ENCODE measurements around the gene DOK7. TPM values are rescaled to one million over a fixed set of nuclear protein-coding genes. Genes with fewer than 3 reads are reported as not detected.

DOK7 gene
- total RNA-seq, 1 donor from 2014 or later, result 0.36 TPM

DNA sequence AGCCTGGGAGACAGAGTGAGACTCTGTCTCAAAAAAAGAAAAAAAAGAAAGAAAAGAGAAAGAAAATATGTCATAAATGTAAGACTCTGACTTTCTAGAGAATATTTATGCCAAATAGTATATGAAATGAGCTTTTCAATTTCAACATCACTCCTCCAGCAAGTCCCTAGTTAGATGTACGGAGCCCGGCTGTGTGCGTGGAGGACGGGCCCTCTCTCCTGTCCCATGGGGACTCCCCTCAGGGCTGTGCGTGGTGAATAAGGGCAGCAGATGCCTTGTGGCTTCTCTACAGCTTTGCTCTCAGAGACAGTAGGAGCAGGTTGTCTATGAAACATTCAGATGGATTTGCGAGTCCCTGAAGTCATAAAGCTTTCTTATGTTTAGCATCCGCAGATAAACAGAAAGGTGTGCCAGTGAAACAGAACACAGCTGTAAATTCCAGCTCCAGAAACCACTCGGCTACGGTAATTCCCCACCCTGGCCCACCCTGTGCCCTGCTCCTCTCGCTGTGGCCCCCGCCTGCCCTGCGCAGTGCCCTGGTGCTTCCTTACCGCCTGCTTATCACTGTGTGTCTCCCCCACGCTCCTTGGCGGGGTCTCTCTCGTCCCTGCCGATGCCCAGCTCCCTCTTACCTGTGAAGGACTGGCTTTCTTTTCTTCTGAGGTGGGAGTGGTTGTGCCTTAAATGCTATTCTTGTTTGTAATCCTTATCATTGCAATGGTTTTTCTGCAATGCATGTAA, 35.2 kb upstream of the DOK7 start:
- no peak for ATAC-seq

DNA sequence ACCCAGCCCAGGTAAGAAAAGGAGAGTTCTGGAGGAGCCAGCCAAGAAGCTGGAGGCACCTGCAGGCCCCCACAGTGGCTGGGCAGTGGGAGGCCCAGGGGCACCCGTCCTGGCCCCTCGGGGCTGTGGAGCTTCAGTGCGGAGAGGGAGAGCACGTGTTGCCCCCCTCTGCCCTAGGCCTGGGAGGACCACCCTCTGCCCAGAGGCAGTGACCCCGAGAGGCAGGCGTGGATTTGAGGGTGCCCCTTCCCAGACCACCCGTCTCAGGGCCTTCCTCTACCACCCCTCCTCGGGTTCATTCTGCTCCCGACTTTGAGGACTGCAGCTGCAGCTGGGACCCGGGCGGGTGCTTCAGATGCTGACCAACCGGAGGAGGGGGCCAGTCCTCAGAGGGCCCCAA, 33.5 kb upstream of the DOK7 start:
- ATAC-seq, result no peak

DNA sequence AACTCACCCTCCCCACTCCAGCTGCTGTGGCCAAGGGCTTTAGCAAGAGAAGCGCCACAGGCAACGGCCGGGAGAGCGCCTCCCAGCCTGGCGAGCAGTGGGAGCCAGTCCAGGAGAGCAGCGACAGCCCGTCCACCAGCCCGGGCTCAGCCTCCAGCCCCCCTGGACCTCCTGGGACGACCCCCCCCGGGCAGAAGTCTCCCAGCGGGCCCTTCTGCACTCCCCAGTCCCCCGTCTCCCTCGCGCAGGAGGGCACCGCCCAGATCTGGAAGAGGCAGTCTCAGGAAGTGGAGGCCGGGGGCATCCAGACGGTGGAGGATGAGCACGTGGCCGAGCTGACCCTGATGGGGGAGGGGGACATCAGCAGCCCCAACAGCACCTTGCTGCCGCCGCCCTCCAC, 32.6 kb upstream of the DOK7 start:
- no peak for ATAC-seq

DNA sequence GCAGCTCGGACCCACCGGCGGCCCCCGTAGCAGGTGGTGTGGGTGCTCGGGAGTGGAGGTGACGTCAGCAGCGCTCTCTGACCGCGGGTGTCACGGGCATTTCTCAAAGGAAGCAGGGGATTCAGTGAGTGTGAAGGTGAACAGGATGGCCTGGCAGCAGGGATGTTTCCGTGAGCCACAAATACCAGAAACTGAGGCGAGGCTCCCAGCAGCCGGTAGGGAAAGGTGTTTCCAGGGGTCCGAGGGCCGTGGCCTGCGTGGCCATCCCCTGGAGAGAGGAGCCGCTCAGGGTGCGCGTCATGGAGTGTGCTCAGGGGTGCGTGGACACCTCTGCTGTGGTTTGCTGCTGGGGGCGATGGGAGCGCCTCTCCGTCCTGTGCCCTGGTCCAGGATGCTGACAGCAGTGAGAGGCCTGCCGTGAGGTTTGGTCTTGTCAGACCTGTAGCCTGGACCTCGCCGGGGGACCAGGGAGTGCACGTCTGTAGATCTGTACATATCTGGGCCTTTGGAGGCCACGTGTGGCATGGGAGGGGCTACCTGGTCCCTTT, 31.6 kb upstream of the DOK7 start:
- ATAC-seq, result no peak

DNA sequence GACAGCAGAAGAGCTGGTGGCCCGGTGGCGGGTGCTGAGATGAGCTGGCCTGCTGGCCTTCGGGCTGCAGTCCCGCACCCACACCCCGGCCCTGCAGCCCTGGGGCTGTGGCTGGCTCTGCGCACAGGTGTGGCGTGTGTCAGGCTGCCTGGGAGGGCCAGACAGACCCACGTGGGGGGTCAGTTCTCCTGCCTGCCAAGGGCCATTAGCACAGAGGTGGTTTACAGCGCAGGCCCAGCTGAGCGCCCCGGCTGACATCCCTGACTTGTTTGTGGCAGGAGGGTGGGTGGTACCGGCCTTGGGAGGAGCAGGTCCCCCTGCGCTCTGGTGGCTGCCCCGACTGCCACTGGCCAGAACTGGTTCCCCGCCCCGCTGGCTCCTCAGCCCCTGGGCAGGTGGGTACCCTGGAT, 30.7 kb upstream of the DOK7 start:
- ATAC-seq, result no peak

DNA sequence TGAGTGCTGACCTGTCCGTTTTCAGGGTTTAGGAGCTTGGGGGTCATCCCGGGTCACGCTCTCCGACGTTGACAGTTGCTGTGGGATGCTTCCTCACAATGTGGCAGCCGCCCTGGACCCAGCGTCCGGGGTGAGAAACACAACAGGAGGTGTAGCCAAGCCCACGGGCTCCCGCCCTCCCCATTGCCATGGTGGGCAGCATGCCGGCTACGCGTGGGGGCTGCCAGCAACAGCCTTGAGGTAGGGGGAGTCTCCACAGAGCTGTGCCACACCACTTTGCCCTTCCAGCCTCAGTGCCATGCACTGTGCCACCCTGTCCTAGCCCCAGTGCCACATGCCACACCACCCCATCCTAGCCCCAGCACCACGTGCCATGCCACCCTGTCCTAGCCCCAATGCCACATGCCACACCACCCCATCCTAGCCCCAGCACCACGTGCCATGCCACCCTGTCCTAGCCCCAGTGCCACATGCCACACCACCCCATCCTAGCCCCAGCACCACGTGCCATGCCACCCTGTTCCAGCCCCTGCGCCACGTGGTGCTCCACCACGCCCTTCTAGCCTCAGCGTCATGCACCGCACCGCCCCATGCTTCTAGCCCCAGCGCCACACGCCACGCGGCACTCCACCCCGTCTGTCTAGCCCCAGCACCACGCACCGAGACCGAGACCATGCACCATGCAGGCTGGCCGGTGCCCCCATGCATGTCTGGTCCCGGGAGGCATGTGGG, 29.8 kb upstream of the DOK7 start:
- no peak for ATAC-seq

DNA sequence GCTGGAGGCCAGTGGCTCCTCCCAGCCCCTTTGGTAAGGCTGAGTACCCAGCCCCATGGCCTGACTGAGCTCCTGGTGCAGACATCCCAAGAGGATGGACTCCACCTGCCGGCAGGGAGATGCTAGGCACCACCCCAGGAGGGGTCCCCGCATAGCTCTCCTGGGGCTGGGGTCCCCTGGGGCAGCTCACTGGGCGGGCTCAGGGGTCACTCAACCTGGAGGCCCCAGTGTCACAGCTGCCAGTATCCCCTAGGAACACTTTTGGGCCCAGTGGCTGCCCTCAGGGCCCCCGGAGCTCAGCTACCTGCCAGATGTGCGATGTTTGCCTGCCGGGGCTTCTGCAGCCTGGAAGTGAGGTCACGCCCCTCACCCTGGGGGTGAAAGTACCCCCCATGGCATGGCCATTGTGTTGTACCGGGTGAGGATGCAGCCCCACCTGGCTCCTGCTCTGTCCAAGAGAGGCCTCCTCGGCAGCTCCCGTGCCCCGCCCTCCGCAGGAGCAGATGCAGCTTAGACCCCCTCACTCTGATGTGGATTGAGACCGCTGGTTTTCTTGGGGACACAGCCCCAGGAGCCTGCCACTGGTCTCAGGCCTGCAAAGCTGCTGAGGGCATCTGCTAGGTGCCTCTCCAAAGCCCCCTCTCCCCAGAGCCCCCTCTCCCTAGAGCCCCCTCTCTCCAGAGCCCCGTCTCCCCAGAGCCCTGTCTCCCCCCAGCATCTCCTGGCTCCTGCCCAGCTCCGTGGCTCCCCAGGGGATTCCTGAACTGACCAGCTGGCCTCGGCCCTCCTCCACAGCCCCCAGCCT, 28.0 kb upstream of the DOK7 start:
- no peak for ATAC-seq

DNA sequence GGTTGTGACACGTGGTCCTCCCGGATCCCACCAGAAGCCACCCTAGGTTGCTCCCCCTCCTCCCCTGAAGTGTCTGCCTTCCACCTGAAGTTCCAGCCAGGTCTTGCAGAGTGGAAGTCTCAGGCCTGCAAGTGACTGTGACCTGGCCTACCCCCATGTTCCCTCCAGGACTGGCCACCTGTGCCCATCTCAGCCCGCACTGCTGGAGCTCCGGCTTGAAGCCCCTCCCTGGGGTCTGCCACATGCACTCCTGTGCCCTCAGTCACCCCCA, 27.5 kb upstream of the DOK7 start:
- ATAC-seq, result no peak

DNA sequence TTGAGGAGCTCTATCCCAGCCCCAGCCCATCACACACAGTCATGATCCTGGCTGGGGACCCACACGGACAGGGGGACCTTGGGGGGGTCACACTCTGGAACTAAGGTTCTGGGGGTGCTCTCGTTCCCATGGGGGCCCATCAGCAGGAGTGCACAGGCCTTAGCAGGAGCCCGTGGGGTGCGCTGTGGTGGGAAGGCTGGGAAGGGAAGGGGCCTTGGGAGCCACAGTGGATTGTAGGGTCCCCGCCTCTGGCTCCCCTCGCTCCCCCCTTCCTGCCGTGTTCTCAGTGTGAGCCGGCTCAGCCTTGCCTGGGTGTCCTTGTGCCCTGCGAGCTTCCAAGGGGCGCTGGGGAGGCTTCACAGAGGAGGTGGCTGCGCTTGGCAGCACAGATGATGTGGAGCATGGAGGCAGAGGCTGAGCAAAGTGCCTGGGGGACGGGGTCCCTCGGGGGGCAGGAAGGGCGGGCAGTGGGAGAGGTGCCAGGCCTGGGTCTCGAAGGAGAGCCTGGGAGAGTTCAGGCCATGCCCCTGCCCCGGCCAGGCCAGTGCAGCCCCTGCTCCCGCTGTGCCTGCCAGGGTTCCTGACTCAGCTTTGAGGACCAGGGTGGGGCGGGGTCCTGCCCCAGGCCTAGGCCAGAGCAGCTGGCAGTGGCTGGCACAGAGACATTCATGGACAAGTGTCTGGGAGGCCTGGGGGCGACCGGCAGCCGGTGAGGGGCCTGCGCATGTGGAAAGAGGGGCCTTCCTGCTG, 26.9 kb upstream of the DOK7 start:
- ATAC-seq, result peak; percentile 47

DNA sequence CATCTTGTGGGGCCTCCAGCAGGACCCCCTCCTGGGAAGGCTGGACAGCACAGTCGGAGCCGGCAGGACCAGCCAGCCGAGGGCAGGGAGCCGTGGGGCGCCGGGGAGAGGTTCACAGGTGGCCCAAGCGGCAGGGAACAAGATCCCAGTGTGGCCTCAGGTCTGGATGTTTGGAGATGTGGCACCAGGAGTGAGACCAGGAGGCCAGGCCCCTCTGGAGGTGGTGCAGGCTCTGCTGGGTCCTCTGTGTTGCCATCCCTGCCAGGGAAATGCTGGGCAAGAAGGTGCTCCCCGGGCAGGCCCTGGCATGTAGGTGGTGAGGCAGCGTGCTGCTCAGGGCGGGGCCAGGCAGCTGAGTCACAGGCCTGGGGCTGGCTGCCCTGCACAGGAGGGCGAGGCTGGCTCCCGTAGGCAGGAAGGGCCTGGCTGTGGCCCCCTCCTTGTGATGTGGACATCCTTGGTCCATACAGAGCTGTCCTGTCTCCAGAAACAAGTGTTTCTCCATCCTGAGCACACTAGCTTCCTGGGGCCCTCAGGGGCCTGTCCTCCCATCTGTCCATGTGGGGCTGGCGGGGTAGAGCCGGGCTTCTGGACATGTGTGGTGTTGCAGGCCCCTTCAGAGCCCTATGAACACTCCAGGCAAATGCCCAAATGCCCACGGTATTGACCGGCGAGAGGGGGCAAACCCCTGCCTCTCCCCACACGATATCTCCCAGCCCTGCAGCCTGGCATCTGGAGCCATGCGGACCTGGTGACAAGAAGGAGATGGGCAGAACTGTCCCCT, 26.1 kb upstream of the DOK7 start:
- ATAC-seq, result peak; percentile 92

DNA sequence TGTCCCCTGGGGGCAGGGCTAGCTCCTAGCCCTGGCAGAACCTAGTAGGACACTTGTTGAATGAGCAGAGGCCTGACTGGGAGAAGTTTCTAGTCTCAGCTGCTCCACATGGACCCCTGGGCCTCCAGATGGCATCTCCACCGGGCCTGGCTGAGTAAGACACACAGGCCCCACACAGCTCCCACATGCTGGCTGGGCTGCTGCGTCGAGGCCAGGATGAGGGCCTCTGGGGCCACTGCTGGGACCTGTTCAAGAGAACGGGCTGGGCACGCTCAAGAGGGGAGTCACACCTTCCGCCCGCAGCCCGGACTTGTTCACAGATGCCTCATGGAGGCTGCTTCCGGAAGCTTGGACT, 25.5 kb upstream of the DOK7 start:
- peak; percentile 60 for ATAC-seq

DNA sequence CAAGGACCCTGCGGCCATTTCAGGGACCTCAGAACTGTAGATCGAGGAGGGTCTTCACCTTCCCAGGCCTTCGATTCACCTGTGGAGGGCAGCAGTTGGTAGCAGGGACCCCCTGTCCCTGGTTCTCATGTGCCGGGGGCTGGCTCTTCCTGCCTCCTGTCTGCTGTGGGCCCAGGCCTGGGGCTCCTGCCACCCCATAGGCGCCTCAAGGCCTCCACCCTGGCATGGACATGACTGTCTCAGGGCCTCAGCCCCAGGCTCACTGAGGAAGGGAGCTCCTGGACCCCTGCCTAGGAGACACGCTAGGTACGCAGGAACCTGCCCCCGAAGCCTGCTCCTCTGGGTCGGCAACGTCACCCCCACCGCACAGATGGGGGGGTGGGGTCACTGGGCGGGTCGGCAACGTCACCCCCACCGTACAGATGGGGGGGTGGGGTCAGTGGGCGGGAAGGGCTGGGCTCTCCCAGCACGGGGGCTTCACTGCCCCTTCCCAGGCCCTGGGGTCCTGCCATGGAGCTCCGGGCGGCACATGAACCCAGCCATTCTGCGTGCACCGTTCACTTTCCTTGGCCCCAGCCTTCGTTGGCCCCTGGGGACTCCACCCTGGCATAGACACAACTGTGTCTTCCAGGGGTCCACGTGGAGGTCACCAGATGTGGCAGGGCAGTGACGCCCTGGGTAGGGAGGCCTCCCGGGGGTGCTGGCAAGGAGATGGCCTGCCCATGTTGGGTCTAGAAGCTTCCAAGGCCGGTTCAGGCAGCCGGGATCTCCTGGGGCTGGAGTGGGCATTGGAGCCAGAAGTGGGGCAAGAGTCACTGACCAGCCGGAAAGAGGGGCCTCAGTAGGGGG, 24.9 kb upstream of the DOK7 start:
- no peak for ATAC-seq

DNA sequence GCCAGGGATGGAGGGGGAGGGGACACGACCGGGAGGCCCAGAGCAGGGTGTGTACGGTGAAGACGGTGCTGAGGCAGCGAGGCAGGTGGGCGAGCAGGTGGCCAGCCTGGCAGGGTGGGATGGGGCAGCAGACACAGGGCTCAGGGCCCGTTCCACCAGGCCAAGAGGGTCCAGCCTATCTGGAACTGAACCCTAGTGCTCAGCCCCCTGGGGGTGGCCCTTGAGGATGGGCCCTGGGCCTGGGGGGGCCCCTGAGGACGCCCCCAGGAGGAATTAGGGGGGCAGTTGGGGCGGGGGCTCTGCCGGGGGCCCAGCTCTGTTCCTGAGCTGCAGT, 24.3 kb upstream of the DOK7 start:
- ATAC-seq, result no peak

DNA sequence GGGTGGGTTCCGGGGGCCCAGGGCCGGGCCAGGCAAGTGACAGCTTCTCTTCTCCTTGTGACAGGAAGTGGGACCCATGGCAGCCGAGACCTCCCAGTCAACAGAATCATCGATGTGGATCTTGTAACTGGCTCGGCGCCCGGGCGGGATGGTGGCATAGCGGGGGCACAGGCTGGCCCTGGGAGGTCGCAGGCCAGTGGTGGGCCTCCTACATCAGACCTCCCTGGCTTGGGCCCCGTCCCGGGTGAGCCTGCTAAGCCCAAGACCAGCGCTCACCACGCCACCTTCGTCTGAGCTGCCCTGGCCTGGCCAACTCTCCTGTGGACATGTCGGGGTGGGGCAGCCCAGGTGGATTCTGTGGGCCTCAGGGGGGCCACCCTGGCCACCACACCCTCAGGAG, 23.7 kb upstream of the DOK7 start:
- ATAC-seq, result no peak

DNA sequence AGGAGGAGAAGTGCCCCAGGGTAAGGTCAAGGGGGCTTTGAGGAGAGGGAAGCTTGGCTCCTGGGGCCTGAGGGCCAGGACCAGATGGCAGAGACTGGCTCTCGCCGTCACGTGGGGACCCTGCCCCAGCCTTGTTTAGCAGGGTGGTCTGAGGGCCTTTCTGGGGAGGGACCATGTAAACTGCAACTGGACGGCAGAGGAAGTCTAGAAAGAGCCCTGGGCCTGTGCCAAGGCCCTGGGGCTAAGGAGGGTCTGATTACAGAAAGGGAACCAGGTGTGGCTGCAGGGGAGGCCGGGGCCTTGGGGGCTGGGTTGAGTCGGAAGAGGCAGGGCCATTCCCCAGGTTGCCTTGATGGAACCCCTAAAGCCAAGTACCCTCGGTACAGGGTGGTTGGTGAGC, 23.1 kb upstream of the DOK7 start:
- ATAC-seq, result no peak

DNA sequence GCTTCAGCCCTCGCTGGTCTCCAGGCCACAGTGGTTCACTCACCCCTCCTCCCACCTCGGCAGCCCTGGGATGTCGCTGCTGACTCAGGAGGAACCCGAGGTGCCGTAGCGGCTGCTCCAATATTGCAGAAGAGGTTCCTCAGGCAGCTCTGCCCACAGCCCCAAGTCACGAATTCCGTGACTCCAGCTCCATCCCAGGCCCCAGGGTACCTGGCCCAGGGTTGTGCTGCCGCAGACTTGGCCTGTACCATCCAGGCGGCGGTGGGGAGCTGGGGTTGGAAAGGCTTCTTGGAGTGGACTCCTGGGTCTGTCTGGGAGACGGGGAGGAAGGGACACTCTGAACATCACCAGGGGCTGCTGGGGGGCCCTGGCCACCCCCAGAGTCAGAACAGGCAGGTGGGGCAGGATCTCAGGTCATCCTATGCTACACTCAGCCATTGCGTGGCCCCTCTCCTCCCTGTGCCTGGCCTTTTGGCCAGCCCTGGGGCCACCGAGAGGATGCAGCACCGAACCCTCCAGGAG, 22.1 kb upstream of the DOK7 start:
- no peak for ATAC-seq

DNA sequence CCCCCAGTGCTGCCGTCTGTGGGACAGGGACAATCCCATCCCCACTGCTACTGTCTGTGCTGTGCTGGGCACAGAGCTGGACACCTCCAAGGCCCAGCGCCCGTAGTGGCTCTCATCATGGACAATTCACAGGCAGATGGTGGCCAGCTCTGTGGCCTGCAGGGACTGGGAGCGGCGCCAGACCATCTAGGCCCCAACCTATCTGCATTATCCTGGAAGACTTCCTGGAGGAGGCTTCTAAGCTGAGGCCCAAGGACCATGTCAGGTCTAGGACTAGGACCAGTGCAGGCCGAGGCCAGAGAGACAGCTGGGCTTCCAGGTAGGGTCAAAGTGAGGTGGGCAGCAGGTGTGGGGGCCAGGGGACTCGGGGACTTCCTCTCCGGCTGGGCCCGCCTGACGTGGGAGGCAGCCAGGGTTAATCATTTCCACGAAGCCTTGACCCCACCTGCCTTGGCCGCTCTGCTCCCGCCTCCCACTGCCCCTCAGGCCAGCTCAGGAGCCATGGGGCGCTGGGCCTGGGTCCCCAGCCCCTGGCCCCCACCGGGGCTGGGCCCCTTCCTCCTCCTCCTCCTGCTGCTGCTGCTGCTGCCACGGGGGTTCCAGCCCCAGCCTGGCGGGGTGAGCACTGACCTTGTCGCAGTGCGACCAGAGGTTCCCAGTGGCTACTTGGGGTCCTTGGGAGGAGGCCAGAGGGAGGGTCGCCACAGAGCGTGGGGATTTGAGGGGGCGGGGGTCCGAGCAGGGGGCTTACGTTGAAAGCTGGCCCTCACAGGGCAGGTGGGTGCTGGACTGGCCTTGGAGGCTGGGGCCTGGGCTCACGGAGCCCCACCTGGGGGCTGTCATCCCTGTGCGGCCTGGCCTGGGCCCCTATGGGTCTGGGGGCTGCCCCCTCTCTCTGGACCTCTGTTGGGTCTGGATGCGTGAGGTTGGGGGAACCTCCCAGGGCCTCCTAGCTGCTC, 21.3 kb upstream of the DOK7 start, which contains the start of gene HGFAC:
Gene HGFAC, plus strand, starts transcription at position 468 of the 959 bp plus-strand sequence. Its CDS starts 34 bp downstream, at position 502.
- no peak for ATAC-seq

DNA sequence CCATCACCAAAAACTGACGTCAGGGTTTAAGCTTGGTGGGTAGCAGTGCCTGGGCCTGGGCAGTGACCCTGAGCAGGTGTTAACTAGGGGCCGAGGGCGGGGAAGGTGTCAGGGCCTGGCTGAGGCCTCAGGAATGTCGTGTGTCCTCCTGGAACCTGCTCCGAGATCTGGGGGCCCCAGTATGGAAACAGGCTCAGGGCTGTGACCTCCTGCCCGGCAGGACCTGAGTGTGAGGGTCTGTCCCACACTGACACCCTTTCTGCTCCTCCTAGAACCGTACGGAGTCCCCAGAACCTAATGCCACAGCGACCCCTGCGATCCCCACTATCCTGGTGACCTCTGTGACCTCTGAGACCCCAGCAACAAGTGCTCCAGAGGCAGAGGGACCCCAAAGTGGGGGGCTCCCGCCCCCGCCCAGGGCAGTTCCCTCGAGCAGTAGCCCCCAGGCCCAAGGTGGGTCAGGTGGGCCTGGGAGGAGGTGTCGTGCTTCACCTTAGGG, 20.6 kb upstream of the DOK7 start:
- no peak for ATAC-seq
